Heart left ventricle (tissue), 16 donors: ENCODE data around the gene C1orf35. TPM values are rescaled to one million over a fixed set of nuclear protein-coding genes. Genes with fewer than 3 reads are reported as not detected.
A peak's percentile ranks its signal among the peaks of the same experiment; 100 is the strongest.

Source experiments
- ATAC-seq, 4 donors: fragments of 200-7000 bp; cut with Tn5 transposase; one replicate each; pipeline ENCODE4 v1.9.1; 2020 to 2022; ENCODE audit warnings: moderate library complexity in 4 of 4, mild to moderate bottlenecking in 3 of 4, moderate number of reproducible peaks in 1 of 4
- DNase-seq, 5 donors: peaks; one replicate each; pipeline ENCODE4 v3.0.0-alpha.2; 2020
- H3K27ac ChIP-seq, 12 donors: fragments of 200-600 bp; sonication (generic) in 4 of 12; one replicate each; pipeline versions ENCODE4 v1.5.0 to v1.8.0; 2016 to 2022; ENCODE audit warnings: mild to moderate bottlenecking in 2 of 12
- H3K27me3 ChIP-seq, 9 donors: fragments of 200-600 bp; sonication (generic) in 2 of 9; one replicate each; pipeline versions ENCODE4 v1.5.1 to v1.8.0; 2016 to 2022; ENCODE audit warnings: mild to moderate bottlenecking in 3 of 9
- H3K36me3 ChIP-seq, 9 donors: fragments of 200-600 bp; sonication (generic) in 2 of 9; one replicate each; pipeline versions ENCODE4 v1.5.0 to v1.8.0; 2018 to 2022; ENCODE audit warnings: mild to moderate bottlenecking in 2 of 9
- H3K4me1 ChIP-seq, 12 donors: fragments of 200-600 bp; sonication (generic) in 4 of 12; one replicate each; pipeline versions ENCODE4 v1.5.0 to v1.8.0; 2016 to 2022; ENCODE audit warnings: mild to moderate bottlenecking in 3 of 12
- H3K4me3 ChIP-seq, 12 donors: fragments of 200-600 bp; sonication (generic) in 4 of 12; one replicate each; pipeline versions ENCODE4 v1.5.0 to v1.8.0; 2017 to 2022; ENCODE audit warnings: mild to moderate bottlenecking in 9 of 12, moderate library complexity in 4 of 12
- H3K9me3 ChIP-seq, 12 donors: fragments of 200-600 bp; sonication (generic) in 4 of 12; one replicate each; pipeline versions ENCODE4 v1.5.0 to v1.8.0; 2016 to 2022; ENCODE audit warnings: mild to moderate bottlenecking in 1 of 12
- POLR2A ChIP-seq, 2 donors: fragments of 450-650 bp; IDR thresholded peaks; one replicate each; pipeline ENCODE4 v1.6.1; 2017; ENCODE audit warnings: antibody characterized with exemption in 2 of 2, mild to moderate bottlenecking in 2 of 2, moderate library complexity in 2 of 2
- WGBS, 4 donors: extraction: QIAGEN DNeasy Blood & Tissue Kit in 2 of 4; methylation state at CpG; one replicate each; pipeline versions ENCODE4 v1.1.5 to v1.1.7; 2013 to 2018; 5-methylcytosine and 5-hydroxymethylcytosine counted together
- intact Hi-C, 10 donors: fragments of 100-400 bp; cut with DNase I; formaldehyde crosslinking; loops; one replicate each; pipeline versions ENCODE4 v1.11.1 to v1.14.2; 2022
- polyA plus RNA-seq, 2 donors: library from polyadenylated mRNA; stranded (reverse); fragments of 200-250 nt; gene quantifications; one replicate each; pipeline ENCODE4 v1.2.3, GENCODE V29; 2013
- total RNA-seq, 9 donors: library from RNA; depleted of rRNA in 2 of 9; stranded (reverse); fragments of >200 nt in 2 of 9; fragmentation: NEBNext Ultra II Directional in 3 of 9; extraction: Animal tissue kit (Norgen Biotek cat#: 25700) in 3 of 9; gene quantifications; one replicate each; pipeline versions ENCODE4 v1.1.0 to v1.2.4, GENCODE V29; 2016 to 2023
- TF ChIP-seq, protein P1 (sequence below), 12 donors: fragments of 200-600 bp; sonication (generic) in 4 of 12; IDR thresholded peaks; one replicate each; pipeline versions ENCODE4 v1.5.0 to v1.8.0; 2018 to 2022; ENCODE audit warnings: antibody characterized with exemption in 12 of 12, mild to moderate bottlenecking in 5 of 12
- donor health status: ischemic (EF 13 %, LVEDD 7.1; RV severe dilation, severe dysfunction).
- donor health status: healthy with polysubstance abuse.
- donor health status: DM: no; HTN: yes; CAD: no.
- donor health status: DM: no; HTN: no; CAD: no.
- donor health status: ischemic (EF 25% LVEDD 6.9; RV normal size, moderate dysfunction).
- donor health status: ischemic (EF 25% LVEDD 5.7; RV mildly dilated, moderate dysfunction).
- donor health status: healthy.
- donor health status: DM: yes; HTN: yes; CAD: no.
- donor health status: ischemic (EF 35%, LVEDD 5.7; RV mildly dilated, moderate dysfunction).
- donor health status: nonischemic (EF 11% LVEDD 7.7; RV severe dilation, severe dysfunction).
- donor health status: DM: yes; HTN: yes; CAD: no.
- donor health status: PGD.
- donor health status: ischemic (EF 29% LVEDD 5.4; RV normal size, mild dysfunction).
- donor health status: nonischemic (EF 23%, LVEDD 6.1; RV moderate dilation, normal function).

C1orf35 gene
- total and polyA plus RNA-seq, 11 donors, result 6.2 to 9.8 (median 7.7) TPM

DNA sequence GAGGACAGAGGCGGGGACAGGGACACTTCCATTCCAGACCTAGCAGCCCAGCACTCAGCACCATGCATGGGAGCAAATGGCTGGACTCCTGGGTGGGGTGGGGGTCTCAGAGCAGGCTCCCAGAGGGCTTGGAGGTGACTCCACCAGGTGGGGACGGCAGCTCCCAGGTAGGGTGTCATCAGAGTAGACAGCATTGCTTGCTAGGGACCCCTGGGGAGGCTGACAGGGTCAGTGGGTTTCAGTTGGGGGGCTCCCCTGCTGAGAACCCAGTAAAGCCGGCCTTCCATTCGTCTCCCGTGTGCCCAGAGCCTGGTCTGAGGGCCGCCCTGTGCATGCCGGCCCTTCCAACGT lies 41.8 kb upstream of the C1orf35 start:
- Histone ChIP-seq H3K27me3 (no peaks in the 10 kb centered on the region), H3K27ac (no peak overlapping the region), H3K4me3 (no peak overlapping the region), H3K36me3 (peaks cover 0 to 59% (median 32%) of the 10 kb centered on the region in 9 donors), H3K4me1 (peaks cover 26 to 80% (median 64%) of the 10 kb centered on the region in 12 donors), H3K9me3 (no peaks in the 10 kb centered on the region)
- peak in 1 of 5 donors; percentile 28 for DNase-seq
- no peak for ATAC-seq
- WGBS, 4 donors, result 85 to 95% (median 86%) methylated on average over 4 to 8 of the region's 8 CpGs
- intact Hi-C loops, result no loop called here
- TF ChIP-seq POLR2A (IDR thresholded peaks at IDR 0.05), result no peak
- TF ChIP-seq, protein P1, sequence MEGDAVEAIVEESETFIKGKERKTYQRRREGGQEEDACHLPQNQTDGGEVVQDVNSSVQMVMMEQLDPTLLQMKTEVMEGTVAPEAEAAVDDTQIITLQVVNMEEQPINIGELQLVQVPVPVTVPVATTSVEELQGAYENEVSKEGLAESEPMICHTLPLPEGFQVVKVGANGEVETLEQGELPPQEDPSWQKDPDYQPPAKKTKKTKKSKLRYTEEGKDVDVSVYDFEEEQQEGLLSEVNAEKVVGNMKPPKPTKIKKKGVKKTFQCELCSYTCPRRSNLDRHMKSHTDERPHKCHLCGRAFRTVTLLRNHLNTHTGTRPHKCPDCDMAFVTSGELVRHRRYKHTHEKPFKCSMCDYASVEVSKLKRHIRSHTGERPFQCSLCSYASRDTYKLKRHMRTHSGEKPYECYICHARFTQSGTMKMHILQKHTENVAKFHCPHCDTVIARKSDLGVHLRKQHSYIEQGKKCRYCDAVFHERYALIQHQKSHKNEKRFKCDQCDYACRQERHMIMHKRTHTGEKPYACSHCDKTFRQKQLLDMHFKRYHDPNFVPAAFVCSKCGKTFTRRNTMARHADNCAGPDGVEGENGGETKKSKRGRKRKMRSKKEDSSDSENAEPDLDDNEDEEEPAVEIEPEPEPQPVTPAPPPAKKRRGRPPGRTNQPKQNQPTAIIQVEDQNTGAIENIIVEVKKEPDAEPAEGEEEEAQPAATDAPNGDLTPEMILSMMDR (IDR thresholded peaks at IDR 0.05), result no peak

DNA sequence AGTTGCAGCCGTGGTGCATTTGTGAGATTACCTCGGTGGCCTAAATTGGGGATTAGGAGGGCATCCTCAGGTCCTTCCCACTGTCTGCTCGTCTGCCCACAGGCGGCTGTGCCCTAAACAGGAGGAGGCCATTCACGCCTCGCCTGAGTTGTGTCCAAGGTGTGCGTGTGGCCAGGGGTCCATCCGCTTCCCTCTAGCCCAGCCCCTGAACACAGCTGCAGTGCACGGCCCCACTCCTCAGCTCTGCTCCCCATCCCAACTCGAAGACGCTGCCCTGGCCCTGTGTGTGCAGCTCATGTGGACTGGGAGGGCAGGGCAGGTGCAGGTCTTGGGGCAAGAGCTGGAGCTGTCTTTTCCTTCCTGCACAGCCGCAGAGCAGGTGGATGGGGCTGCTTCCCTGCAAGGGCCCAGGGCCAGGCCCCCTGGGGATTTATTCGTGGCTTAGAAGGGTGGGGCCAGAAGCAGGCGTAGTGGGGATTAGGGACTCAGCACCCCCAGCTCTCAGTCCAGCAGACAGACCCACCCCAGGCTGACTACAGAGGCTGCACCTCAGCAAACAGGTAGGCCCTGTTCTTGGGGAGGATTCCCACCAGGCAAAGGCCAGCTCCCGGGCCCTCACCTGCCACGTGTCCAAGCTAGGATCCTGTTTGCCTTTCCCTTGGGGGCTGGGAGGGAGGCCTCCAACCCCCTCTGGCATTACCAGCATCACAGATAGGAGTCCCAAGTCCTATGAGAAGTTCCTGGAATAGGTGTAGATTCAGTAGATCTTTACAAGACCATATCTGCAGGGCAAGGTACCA lies 41.3 kb upstream of the C1orf35 start:
- DNase-seq (peak in 1 of 5 donors; percentile 42), ATAC-seq (no peak)
- intact Hi-C loops, result no loop called here
- Histone ChIP-seq H3K36me3 (peaks cover 0 to 57% (median 32%) of the 10 kb centered on the region in 9 donors), H3K27me3 (no peaks in the 10 kb centered on the region), H3K9me3 (no peaks in the 10 kb centered on the region), H3K27ac (no peak overlapping the region), H3K4me1 (peaks cover 20 to 75% (median 59%) of the 10 kb centered on the region in 12 donors), H3K4me3 (no peak overlapping the region)
- TF ChIP-seq, protein P1 (IDR thresholded peaks at IDR 0.05), result no peak
- TF ChIP-seq POLR2A (IDR thresholded peaks at IDR 0.05), result no peak
- WGBS, 4 donors, result 78 to 82% (median 79%) methylated on average over 14 to 16 of the region's 16 CpGs

DNA sequence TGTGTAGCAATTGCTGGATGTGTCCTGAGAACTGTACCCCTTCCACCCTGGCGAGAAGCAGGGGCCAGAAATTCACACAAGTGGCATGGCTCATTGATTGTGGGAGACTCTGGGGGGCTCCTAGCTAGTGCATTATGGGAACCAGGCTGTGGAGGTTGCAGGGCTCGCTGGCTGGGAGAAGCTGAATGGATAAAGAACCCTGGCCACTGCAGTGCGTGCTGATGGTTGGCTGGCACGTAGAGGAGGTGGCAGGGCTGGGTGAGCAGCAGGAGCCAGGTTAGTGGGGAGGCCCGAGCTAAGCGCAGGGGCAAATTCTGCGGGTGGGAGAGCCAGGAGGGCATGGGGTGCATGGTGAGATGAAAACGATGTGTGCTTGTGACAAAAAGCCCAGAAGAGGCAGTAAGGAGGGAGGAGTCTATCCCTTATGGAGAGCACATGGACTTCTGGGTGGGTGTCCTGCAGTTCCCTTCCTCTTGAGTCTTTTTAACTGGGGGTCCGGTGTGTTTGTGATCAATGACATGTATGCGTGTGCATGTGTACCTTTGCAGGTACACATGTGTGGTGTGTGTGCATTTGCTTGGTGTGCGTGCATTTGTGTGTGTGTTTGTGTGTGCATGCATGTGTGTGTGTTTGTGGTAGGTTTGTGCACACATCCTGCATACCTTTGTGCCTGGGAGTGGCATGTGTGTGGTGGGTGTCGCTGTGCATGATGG lies 40.5 kb upstream of the C1orf35 start:
- Histone ChIP-seq H3K4me1 (peaks cover 14 to 67% (median 54%) of the 10 kb centered on the region in 12 donors), H3K36me3 (peaks cover 0 to 51% (median 30%) of the 10 kb centered on the region in 9 donors), H3K27me3 (no peaks in the 10 kb centered on the region), H3K9me3 (no peaks in the 10 kb centered on the region), H3K4me3 (no peak overlapping the region), H3K27ac (no peak overlapping the region)
- ATAC-seq (no peak), DNase-seq (peak in 1 of 5 donors; percentile 28)
- no peak for TF ChIP-seq POLR2A (IDR thresholded peaks at IDR 0.05)
- TF ChIP-seq, protein P1 (IDR thresholded peaks at IDR 0.05), result no peak
- WGBS, 4 donors, result 85 to 90% (median 86%) methylated on average over 12 of the region's 12 CpGs
- intact Hi-C loops, result loop anchor here in 1 of 10 donors (1.0 kb wide), 1 partner anchor 12 kb away; no protein-coding TSS in a partner anchor

DNA sequence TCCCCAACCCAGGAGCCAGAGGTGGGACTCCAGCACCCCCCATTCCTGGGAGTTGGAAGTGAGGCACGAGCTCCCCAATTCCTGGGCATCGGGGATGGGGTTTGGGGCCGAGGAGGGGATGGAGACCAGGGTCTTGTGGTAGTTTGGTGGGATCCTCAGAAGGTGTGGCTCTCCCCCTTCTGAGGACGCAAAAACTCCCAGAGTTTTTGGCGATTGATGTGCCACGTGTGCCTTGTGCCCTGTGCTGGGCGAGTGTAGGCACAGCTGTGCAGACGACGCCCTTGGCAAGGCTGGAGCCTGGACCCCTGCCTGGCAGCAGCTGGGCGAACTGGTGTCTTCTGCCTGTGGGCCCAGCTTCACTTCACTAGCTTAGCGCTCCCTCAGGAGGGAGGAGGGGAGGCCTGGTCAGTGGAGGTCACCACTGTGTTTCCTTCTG lies 39.6 kb upstream of the C1orf35 start:
- 77 to 80% (median 79%) methylated on average over 8 to 11 of the region's 11 CpGs for WGBS, 4 donors
- peaks cover 14 to 59% (median 46%) of the 10 kb centered on the region in 12 donors for H3K4me1 ChIP-seq
- H3K4me3 ChIP-seq, result peak overlapping the region in 4 of 12 donors; percentile 85 to 100 (median 96)
- no peaks in the 10 kb centered on the region for H3K27me3 ChIP-seq
- ATAC-seq (no peak), DNase-seq (peak in 1 of 5 donors; percentile 8)
- H3K9me3 ChIP-seq, result no peaks in the 10 kb centered on the region
- peaks cover 0 to 42% (median 22%) of the 10 kb centered on the region in 9 donors for H3K36me3 ChIP-seq
- H3K27ac ChIP-seq, result peak overlapping the region in 9 of 12 donors; percentile 94 to 100 (median 99)
- TF ChIP-seq POLR2A (IDR thresholded peaks at IDR 0.05), result no peak
- TF ChIP-seq, protein P1 (IDR thresholded peaks at IDR 0.05), result no peak
- intact Hi-C loops, result loop anchor here in 1 of 10 donors (1.0 kb wide), 1 partner anchor 13 kb away; no protein-coding TSS in a partner anchor
